Liver (tissue), 9 donors: ENCODE results near the gene C2. TPM values are rescaled to one million over a fixed set of nuclear protein-coding genes. Genes with fewer than 3 reads are reported as not detected.

ENCODE experiments used
- DNase-seq: peaks from one replicate; pipeline ENCODE4 v3.0.0-alpha.2; 2017; ENCODE audit warnings: low spot score
- H3K27ac ChIP-seq, 2 donors: one replicate each; pipeline ENCODE4 v1.7.0; 2013; ENCODE audit warnings: inconsistent platforms in 2 of 2, low read length in 2 of 2, control low read depth in 1 of 2, low read depth in 1 of 2, mild to moderate bottlenecking in 1 of 2
- H3K27me3 ChIP-seq, 4 donors: one replicate each; pipeline versions ENCODE4 v1.6.1 to v1.7.0; 2013; ENCODE audit warnings: low read length in 3 of 4, inconsistent platforms in 1 of 4, mild to moderate bottlenecking in 1 of 4, moderate library complexity in 1 of 4; ENCODE audit not compliant: control insufficient read depth in 4 of 4, insufficient read depth in 4 of 4
- H3K36me3 ChIP-seq, 4 donors: one replicate each; pipeline versions ENCODE4 v1.6.1 to v1.7.0; 2013; ENCODE audit warnings: low read length in 3 of 4, mild to moderate bottlenecking in 3 of 4, low read depth in 1 of 4, moderate library complexity in 1 of 4; ENCODE audit not compliant: control insufficient read depth in 4 of 4, insufficient read depth in 3 of 4
- H3K4me1 ChIP-seq, 4 donors: one replicate each; pipeline versions ENCODE4 v1.6.1 to v1.7.0; 2013; ENCODE audit warnings: low read length in 3 of 4, mild to moderate bottlenecking in 3 of 4, moderate library complexity in 1 of 4; ENCODE audit not compliant: control insufficient read depth in 4 of 4, insufficient read depth in 4 of 4
- H3K4me3 ChIP-seq, 3 donors: one replicate each; pipeline versions ENCODE4 v1.6.1 to v1.7.0; 2013; ENCODE audit warnings: low read length in 3 of 3, control low read depth in 1 of 3, low read depth in 1 of 3, mild to moderate bottlenecking in 1 of 3
- H3K9ac ChIP-seq, 2 donors: one replicate each; pipeline ENCODE4 v1.7.0; 2013; ENCODE audit warnings: low read length in 2 of 2, mild to moderate bottlenecking in 2 of 2, moderate library complexity in 2 of 2, control low read depth in 1 of 2, low read depth in 1 of 2
- H3K9me3 ChIP-seq, 4 donors: one replicate each; pipeline versions ENCODE4 v1.6.1 to v1.7.0; 2013; ENCODE audit warnings: low read length in 3 of 4; ENCODE audit not compliant: control insufficient read depth in 4 of 4
- ATF3 ChIP-seq: IDR thresholded peaks from 2 replicates; pipeline ENCODE4 v1.6.1; 2016; ENCODE audit warnings: antibody characterized with exemption
- CTCF ChIP-seq: fragments of 150-350 bp; IDR thresholded peaks from 2 replicates; pipeline ENCODE4 v1.5.1; 2017; ENCODE audit warnings: improper control_type of control experiment, low read depth, low read length; ENCODE audit not compliant: missing input control
- EGR1 ChIP-seq, 2 donors: IDR thresholded peaks; 2 replicates each; pipeline ENCODE4 v1.6.1; 2016 to 2018; ENCODE audit warnings: antibody characterized with exemption in 2 of 2, low read depth in 2 of 2
- FOXA1 ChIP-seq: IDR thresholded peaks from 2 replicates; pipeline ENCODE4 v1.6.1; 2016; ENCODE audit warnings: antibody characterized with exemption
- FOXA2 ChIP-seq: IDR thresholded peaks from 2 replicates; pipeline ENCODE4 v1.6.1; 2016; ENCODE audit warnings: antibody characterized with exemption
- GABPA ChIP-seq, 2 donors: IDR thresholded peaks in 1 of 2; conservative IDR thresholded peaks in 1 of 2; 2 replicates each; pipeline ENCODE4 v1.6.1; 2016; ENCODE audit warnings: antibody characterized with exemption in 2 of 2, mild to moderate bottlenecking in 1 of 2, moderate library complexity in 1 of 2
- HNF4A ChIP-seq, 2 donors: conservative IDR thresholded peaks; 2 replicates each; pipeline ENCODE4 v1.6.1; 2016; ENCODE audit warnings: antibody characterized with exemption in 2 of 2, mild to moderate bottlenecking in 2 of 2
- JUND ChIP-seq, 2 donors: IDR thresholded peaks; 2 replicates each; pipeline ENCODE4 v1.6.1; 2016; ENCODE audit warnings: antibody characterized with exemption in 2 of 2
- NR2F2 ChIP-seq: IDR thresholded peaks from 2 replicates; pipeline ENCODE4 v1.6.1; 2016; ENCODE audit warnings: antibody characterized with exemption
- RAD21 ChIP-seq, 2 donors: IDR thresholded peaks; 2 replicates each; pipeline ENCODE4 v1.6.1; 2016; ENCODE audit warnings: antibody characterized with exemption in 2 of 2, mild to moderate bottlenecking in 2 of 2
- REST ChIP-seq: IDR thresholded peaks from 2 replicates; pipeline ENCODE4 v1.6.1; 2016; ENCODE audit warnings: antibody characterized with exemption, mild to moderate bottlenecking
- RXRA ChIP-seq, 2 donors: IDR thresholded peaks; 2 replicates each; pipeline ENCODE4 v1.6.1; 2017 to 2018; ENCODE audit warnings: antibody characterized with exemption in 2 of 2, mild to moderate bottlenecking in 1 of 2
- SP1 ChIP-seq: IDR thresholded peaks from 2 replicates; pipeline ENCODE4 v1.6.1; 2018; ENCODE audit warnings: antibody characterized with exemption, mild to moderate bottlenecking
- TAF1 ChIP-seq: conservative IDR thresholded peaks from 2 replicates; pipeline ENCODE4 v1.6.1; 2016; ENCODE audit warnings: antibody characterized with exemption, mild to moderate bottlenecking
- YY1 ChIP-seq: IDR thresholded peaks from 2 replicates; pipeline ENCODE4 v1.6.1; 2016; ENCODE audit warnings: antibody characterized with exemption, mild to moderate bottlenecking
- ZBTB33 ChIP-seq: IDR thresholded peaks from 2 replicates; pipeline ENCODE4 v1.6.1; 2016; ENCODE audit warnings: antibody characterized with exemption
- WGBS: extraction: QIAGEN DNeasy Blood & Tissue Kit; methylation state at CpG from one replicate; pipeline ENCODE4 v1.1.7; 2013; 5-methylcytosine and 5-hydroxymethylcytosine counted together
- polyA plus RNA-seq, 2 donors: library from polyadenylated mRNA; stranded (reverse) in 1 of 2; unstranded in 1 of 2; fragments of 200-250 nt in 1 of 2; fragments of >200 nt in 1 of 2; fragmentation: Nextera tagmentation in 1 of 2; extraction: Ambion mirVana in 1 of 2; gene quantifications; one replicate each; pipeline versions ENCODE4 v1.2.1 to v1.2.3, GENCODE V29; 2013 to 2015
- total RNA-seq, 2 donors: library from RNA; depleted of rRNA; stranded (reverse); fragments of >200 nt; gene quantifications; one replicate each; pipeline ENCODE4 v1.2.3, GENCODE V29; 2014
- donor health status: healthy.
- donor health status: healthy.
- donor health status: healthy.
- donor health status: healthy.
- donor health status: healthy.

C2 gene
- total and polyA plus RNA-seq, 4 donors: 212 to 522 (median 397) TPM

GRCh38 chr6:31968791-31969711, 41.5 kb downstream of the C2 start:
- Histone ChIP-seq H3K9me3 (no peaks in the 10 kb centered on the region), H3K9ac (no peak overlapping the region), H3K36me3 (peaks cover 14 to 49% (median 31%) of the 10 kb centered on the region in 4 donors), H3K4me1 (peaks cover 6 to 50% (median 39%) of the 10 kb centered on the region in 4 donors), H3K4me3 (no peak overlapping the region), H3K27ac (no peak overlapping the region), H3K27me3 (no peaks in the 10 kb centered on the region)
- TF ChIP-seq EGR1 (IDR thresholded peaks at IDR 0.05; ENCODE audit: low read depth in 2 of 2): no peak
- no peak for TF ChIP-seq REST
- TF ChIP-seq ATF3: no peak
- no peak for TF ChIP-seq RXRA (IDR thresholded peaks at IDR 0.05)
- TF ChIP-seq GABPA (IDR thresholded peaks at IDR 0.05 in 1 of 2, conservative IDR thresholded peaks at IDR 0.05 in 1 of 2): no peak
- no peak for TF ChIP-seq TAF1
- no peak for TF ChIP-seq SP1
- no peak for TF ChIP-seq JUND (IDR thresholded peaks at IDR 0.05)
- TF ChIP-seq HNF4A (conservative IDR thresholded peaks at IDR 0.05): no peak
- TF ChIP-seq YY1: no peak
- no peak for TF ChIP-seq CTCF
- no peak for TF ChIP-seq FOXA2
- TF ChIP-seq RAD21 (IDR thresholded peaks at IDR 0.05): no peak
- TF ChIP-seq NR2F2: no peak
- TF ChIP-seq FOXA1: no peak
- TF ChIP-seq ZBTB33: no peak
- DNase-seq: no peak
- 92% methylated on average over 23 of the region's 23 CpGs for WGBS
